Hepatocyte (in vitro differentiated cells): Measurements from ENCODE around the gene S100A2.

Source experiments
- EZH2 ChIP-seq: fragments of 200-600 bp; sonication (generic); IDR thresholded peaks from 2 replicates; pipeline ENCODE4 v1.6.1; 2016; ENCODE audit warnings: antibody characterized with exemption, mild to moderate bottlenecking, borderline replicate concordance
- EZH2phosphoT487 ChIP-seq: fragments of 200-600 bp; sonication (generic); IDR thresholded peaks from one replicate; pipeline ENCODE4 v1.6.1; 2018; ENCODE audit warnings: antibody characterized with exemption, mild to moderate bottlenecking, low read depth, moderate library complexity; ENCODE audit not compliant: unreplicated experiment, severe bottlenecking
- TF ChIP-seq, protein P1 (sequence below): fragments of 200-600 bp; sonication (generic); IDR thresholded peaks from 2 replicates; pipeline ENCODE4 v1.5.1; 2016; ENCODE audit warnings: antibody characterized with exemption, mild to moderate bottlenecking; ENCODE audit not compliant: poor library complexity

GRCh38 chr1:153586347-153586746 is 20.7 kb upstream of the S100A2 start:
- TF ChIP-seq, protein P1, sequence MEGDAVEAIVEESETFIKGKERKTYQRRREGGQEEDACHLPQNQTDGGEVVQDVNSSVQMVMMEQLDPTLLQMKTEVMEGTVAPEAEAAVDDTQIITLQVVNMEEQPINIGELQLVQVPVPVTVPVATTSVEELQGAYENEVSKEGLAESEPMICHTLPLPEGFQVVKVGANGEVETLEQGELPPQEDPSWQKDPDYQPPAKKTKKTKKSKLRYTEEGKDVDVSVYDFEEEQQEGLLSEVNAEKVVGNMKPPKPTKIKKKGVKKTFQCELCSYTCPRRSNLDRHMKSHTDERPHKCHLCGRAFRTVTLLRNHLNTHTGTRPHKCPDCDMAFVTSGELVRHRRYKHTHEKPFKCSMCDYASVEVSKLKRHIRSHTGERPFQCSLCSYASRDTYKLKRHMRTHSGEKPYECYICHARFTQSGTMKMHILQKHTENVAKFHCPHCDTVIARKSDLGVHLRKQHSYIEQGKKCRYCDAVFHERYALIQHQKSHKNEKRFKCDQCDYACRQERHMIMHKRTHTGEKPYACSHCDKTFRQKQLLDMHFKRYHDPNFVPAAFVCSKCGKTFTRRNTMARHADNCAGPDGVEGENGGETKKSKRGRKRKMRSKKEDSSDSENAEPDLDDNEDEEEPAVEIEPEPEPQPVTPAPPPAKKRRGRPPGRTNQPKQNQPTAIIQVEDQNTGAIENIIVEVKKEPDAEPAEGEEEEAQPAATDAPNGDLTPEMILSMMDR: no peak
- TF ChIP-seq EZH2 (no peak), EZH2phosphoT487 (no peak)
